ENCODE measurements around the gene FAM163B. TPM values are rescaled to one million over a fixed set of nuclear protein-coding genes. Genes with fewer than 3 reads are reported as not detected.

The FAM163B gene
- total RNA-seq, 1 donor from 2014 or later = not detected

- DNase-seq (no peak), ATAC-seq (no peak)
- intact Hi-C loops (cut with micrococcal nuclease) = no loop called here
These were observed 4.3 kb downstream of the FAM163B start for GRCh38 chr9:133604856-133605255.

GRCh38 chr9:133604214-133604613, 5.0 kb downstream of the FAM163B start:
- no peak for DNase-seq
- no peak for ATAC-seq
- intact Hi-C loops (cut with micrococcal nuclease) = no loop called here

- DNase-seq = no peak
- no peak for ATAC-seq
- intact Hi-C loops (cut with micrococcal nuclease) = no loop called here
These were observed 5.9 kb downstream of the FAM163B start for GRCh38 chr9:133603135-133603927.

- no peak for ATAC-seq
- no peak for DNase-seq
- intact Hi-C loops (cut with micrococcal nuclease) = no loop called here
These were observed 6.9 kb downstream of the FAM163B start for GRCh38 chr9:133602277-133602676.

GRCh38 chr9:133601746-133602145, 7.4 kb downstream of the FAM163B start:
- no peak for DNase-seq
- intact Hi-C loops (cut with micrococcal nuclease) = no loop called here

GRCh38 chr9:133600739-133601138, 8.4 kb downstream of the FAM163B start:
- no peak for DNase-seq
- ATAC-seq = no peak
- intact Hi-C loops (cut with micrococcal nuclease) = no loop called here

More at GRCh38 chr9:133601746-133602145, 7.4 kb downstream of the FAM163B start:
- no peak for ATAC-seq

GRCh38 chr9:133599470-133600173, 9.6 kb downstream of the FAM163B start:
- no peak for DNase-seq

GRCh38 chr9:133598978-133599377, 10.2 kb downstream of the FAM163B start:
- intact Hi-C loops (cut with micrococcal nuclease) = no loop called here
- ATAC-seq = no peak
- DNase-seq = no peak

More at GRCh38 chr9:133599470-133600173, 9.6 kb downstream of the FAM163B start:
- intact Hi-C loops (cut with micrococcal nuclease) = no loop called here
- ATAC-seq = no peak

GRCh38 chr9:133597316-133597957, 11.8 kb downstream of the FAM163B start:
- ATAC-seq (no peak), DNase-seq (no peak)
- intact Hi-C loops (cut with micrococcal nuclease) = no loop called here

GRCh38 chr9:133595910-133596309, 13.3 kb downstream of the FAM163B start:
- DNase-seq (peak; percentile 2), ATAC-seq (no peak)
- intact Hi-C loops (cut with micrococcal nuclease) = no loop called here

GRCh38 chr9:133594310-133594709, 14.9 kb downstream of the FAM163B start:
- DNase-seq (no peak), ATAC-seq (no peak)
- intact Hi-C loops (cut with micrococcal nuclease) = no loop called here

GRCh38 chr9:133593587-133594253, 15.5 kb downstream of the FAM163B start:
- intact Hi-C loops (cut with micrococcal nuclease) = no loop called here
- no peak for ATAC-seq
- DNase-seq = no peak

GRCh38 chr9:133592731-133593409, 16.3 kb downstream of the FAM163B start:
- intact Hi-C loops (cut with micrococcal nuclease) = no loop called here
- no peak for DNase-seq
- ATAC-seq = no peak

GRCh38 chr9:133591985-133592384, 17.2 kb downstream of the FAM163B start:
- intact Hi-C loops (cut with micrococcal nuclease) = no loop called here
- DNase-seq = no peak

GRCh38 chr9:133591116-133591910, 17.9 kb downstream of the FAM163B start:
- intact Hi-C loops (cut with micrococcal nuclease) = no loop called here
- no peak for DNase-seq
- no peak for ATAC-seq

More at GRCh38 chr9:133591985-133592384, 17.2 kb downstream of the FAM163B start:
- ATAC-seq = no peak

- intact Hi-C loops (cut with micrococcal nuclease) = no loop called here
- DNase-seq (no peak), ATAC-seq (no peak)
These were observed 18.8 kb downstream of the FAM163B start for GRCh38 chr9:133590231-133590855.

- intact Hi-C loops (cut with micrococcal nuclease) = no loop called here
- ATAC-seq (no peak), DNase-seq (no peak)
These were observed 19.5 kb downstream of the FAM163B start for GRCh38 chr9:133589454-133590227.

Measured in left ventricle myocardium superior (tissue), 1 donor.